Measurements from ENCODE around the gene KLHL21. TPM values are rescaled to one million over a fixed set of nuclear protein-coding genes. Genes with fewer than 3 reads are reported as not detected.

Gene KLHL21
- total and polyA plus RNA-seq, 9 donors = 14.4 to 40.4 (median 34.4) TPM

- H3K4me1 ChIP-seq (ENCODE audit: insufficient read depth) = peaks cover 5% of the 10 kb centered on the region
- intact Hi-C loops (cut with DNase I) = loop anchor here in 1 of 4 donors (5.0 kb wide), 2 partner anchors 53 to 812 kb away; no protein-coding TSS in a partner anchor
- WGBS, 3 donors = 66 to 74% (median 70%) methylated on average over 21 of the region's 21 CpGs
- H3K27ac ChIP-seq = no peak overlapping the region
- no peaks in the 10 kb centered on the region for H3K27me3 ChIP-seq
- TF ChIP-seq POLR2A (IDR thresholded peaks at IDR 0.05) = no peak
- TF ChIP-seq, protein P1, sequence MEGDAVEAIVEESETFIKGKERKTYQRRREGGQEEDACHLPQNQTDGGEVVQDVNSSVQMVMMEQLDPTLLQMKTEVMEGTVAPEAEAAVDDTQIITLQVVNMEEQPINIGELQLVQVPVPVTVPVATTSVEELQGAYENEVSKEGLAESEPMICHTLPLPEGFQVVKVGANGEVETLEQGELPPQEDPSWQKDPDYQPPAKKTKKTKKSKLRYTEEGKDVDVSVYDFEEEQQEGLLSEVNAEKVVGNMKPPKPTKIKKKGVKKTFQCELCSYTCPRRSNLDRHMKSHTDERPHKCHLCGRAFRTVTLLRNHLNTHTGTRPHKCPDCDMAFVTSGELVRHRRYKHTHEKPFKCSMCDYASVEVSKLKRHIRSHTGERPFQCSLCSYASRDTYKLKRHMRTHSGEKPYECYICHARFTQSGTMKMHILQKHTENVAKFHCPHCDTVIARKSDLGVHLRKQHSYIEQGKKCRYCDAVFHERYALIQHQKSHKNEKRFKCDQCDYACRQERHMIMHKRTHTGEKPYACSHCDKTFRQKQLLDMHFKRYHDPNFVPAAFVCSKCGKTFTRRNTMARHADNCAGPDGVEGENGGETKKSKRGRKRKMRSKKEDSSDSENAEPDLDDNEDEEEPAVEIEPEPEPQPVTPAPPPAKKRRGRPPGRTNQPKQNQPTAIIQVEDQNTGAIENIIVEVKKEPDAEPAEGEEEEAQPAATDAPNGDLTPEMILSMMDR (IDR thresholded peaks at IDR 0.05) = no peak
- no peak for TF ChIP-seq EP300 (IDR thresholded peaks at IDR 0.05)
- H3K9me3 ChIP-seq = no peaks in the 10 kb centered on the region
- no peaks in the 10 kb centered on the region for H3K36me3 ChIP-seq
- H3K4me3 ChIP-seq = no peak overlapping the region
- DNase-seq = no peak
Measured at GRCh38 chr1:6584126-6585080, 18.3 kb downstream of the KLHL21 start.

GRCh38 chr1:6582370-6582769, 20.3 kb downstream of the KLHL21 start:
- no peaks in the 10 kb centered on the region for H3K27me3 ChIP-seq
- intact Hi-C loops (cut with DNase I) = loop anchor here in 1 of 4 donors (5.0 kb wide), 2 partner anchors 55 to 810 kb away; no protein-coding TSS in a partner anchor
- no peaks in the 10 kb centered on the region for H3K9me3 ChIP-seq
- no peak overlapping the region for H3K4me3 ChIP-seq
- TF ChIP-seq, protein P1 (IDR thresholded peaks at IDR 0.05) = no peak
- no peak for TF ChIP-seq POLR2A (IDR thresholded peaks at IDR 0.05)
- no peak for TF ChIP-seq EP300 (IDR thresholded peaks at IDR 0.05)
- no peak for DNase-seq
- H3K4me1 ChIP-seq (ENCODE audit: insufficient read depth) = peaks cover 4% of the 10 kb centered on the region
- WGBS, 3 donors = 65 to 83% (median 75%) methylated on average over 1 of the region's 1 CpG
- no peaks in the 10 kb centered on the region for H3K36me3 ChIP-seq
- H3K27ac ChIP-seq = no peak overlapping the region

DNA sequence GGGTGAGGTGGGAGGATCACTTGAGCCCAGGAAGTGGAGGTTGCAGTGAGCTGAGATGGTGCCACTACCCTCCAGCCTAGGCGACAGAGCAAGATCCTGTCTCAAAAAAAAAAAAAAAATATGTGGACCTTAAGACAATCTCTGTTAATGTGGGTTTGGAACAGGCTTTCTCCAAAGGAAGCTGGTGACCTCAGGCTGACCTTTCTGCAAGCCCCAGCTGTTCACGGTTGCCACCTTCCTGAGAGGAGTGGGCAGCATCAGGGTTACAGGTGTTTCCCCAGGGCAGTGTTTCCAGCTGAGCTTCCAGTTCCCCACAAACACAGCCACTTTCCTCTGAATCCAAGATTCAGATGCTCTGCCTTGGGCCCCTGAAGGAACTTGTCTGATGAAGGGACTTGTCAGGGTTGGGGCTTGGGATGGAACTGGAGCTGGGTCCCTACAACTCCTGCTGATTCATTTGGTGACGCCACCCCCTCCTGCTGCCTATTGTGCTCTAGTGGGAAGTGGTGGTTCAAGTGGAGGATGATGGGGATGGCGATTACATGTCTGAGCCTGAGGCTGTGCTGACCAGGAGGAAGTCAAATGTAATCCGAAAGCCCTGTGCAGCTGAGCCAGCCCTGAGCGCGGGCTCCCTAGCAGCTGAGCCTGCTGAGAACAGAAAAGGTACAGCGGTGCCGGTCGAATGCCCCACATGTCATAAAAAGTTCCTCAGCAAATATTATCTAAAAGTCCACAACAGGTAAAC, 20.9 kb downstream of the KLHL21 start:
- Histone ChIP-seq H3K36me3 (no peaks in the 10 kb centered on the region), H3K9me3 (no peaks in the 10 kb centered on the region), H3K4me1 (ENCODE audit: insufficient read depth) (peaks cover 4% of the 10 kb centered on the region), H3K27ac (peak overlapping the region in 1 of 2 donors; percentile 91), H3K27me3 (no peaks in the 10 kb centered on the region), H3K4me3 (no peak overlapping the region)
- 77 to 80% (median 78%) methylated on average over 10 of the region's 10 CpGs for WGBS, 3 donors
- intact Hi-C loops (cut with DNase I) = loop anchor here in 2 of 4 donors (2.0 to 5.0 kb wide), 3 partner anchors 19 to 809 kb away; no protein-coding TSS in a partner anchor
- DNase-seq = no peak
- no peak for TF ChIP-seq POLR2A (IDR thresholded peaks at IDR 0.05)
- TF ChIP-seq, protein P1 (IDR thresholded peaks at IDR 0.05) = no peak
- TF ChIP-seq EP300 (IDR thresholded peaks at IDR 0.05) = no peak

Data from ovary (tissue), 9 donors.